HL-60 (cell line): ENCODE measurements around the gene RNF220.

Experiments
- GABPA ChIP-seq: IDR thresholded peaks from 2 replicates; pipeline ENCODE4 v1.6.1; 2012; ENCODE audit warnings: low read depth
- POLR2AphosphoS5 ChIP-seq: IDR thresholded peaks from 2 replicates; pipeline ENCODE4 v1.6.1; 2012; ENCODE audit warnings: low read depth
- TF ChIP-seq, protein P1 (sequence below): IDR thresholded peaks from one replicate; pipeline ENCODE4 v1.5.1; 2011; ENCODE audit warnings: low read length, control low read depth, inconsistent platforms; ENCODE audit not compliant: insufficient read depth

DNA sequence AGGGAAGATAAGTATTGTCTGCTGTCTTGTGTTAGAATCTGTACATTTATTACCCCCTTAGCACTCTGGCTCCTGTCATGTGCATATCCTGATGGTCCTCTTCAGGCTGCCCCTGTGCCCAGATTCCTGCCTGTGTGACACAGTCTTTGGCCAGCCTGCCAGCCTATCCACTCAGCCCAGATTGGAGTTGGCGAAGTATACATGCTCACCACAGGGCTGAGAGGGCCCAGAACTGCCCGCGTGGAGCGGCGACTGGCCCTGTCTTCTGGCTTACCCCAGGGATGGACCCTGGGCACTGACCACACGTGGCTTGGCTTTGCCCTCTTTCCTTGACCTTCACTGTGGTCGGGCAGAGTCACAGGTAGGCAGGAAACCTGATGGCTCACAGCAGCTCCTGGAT, 11.4 kb downstream of the RNF220 start:
- TF ChIP-seq, protein P1, sequence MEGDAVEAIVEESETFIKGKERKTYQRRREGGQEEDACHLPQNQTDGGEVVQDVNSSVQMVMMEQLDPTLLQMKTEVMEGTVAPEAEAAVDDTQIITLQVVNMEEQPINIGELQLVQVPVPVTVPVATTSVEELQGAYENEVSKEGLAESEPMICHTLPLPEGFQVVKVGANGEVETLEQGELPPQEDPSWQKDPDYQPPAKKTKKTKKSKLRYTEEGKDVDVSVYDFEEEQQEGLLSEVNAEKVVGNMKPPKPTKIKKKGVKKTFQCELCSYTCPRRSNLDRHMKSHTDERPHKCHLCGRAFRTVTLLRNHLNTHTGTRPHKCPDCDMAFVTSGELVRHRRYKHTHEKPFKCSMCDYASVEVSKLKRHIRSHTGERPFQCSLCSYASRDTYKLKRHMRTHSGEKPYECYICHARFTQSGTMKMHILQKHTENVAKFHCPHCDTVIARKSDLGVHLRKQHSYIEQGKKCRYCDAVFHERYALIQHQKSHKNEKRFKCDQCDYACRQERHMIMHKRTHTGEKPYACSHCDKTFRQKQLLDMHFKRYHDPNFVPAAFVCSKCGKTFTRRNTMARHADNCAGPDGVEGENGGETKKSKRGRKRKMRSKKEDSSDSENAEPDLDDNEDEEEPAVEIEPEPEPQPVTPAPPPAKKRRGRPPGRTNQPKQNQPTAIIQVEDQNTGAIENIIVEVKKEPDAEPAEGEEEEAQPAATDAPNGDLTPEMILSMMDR = no peak
- no peak for TF ChIP-seq GABPA
- no peak for TF ChIP-seq POLR2AphosphoS5
